A673 (cell line): Measurements from ENCODE around the gene POLA1.

Source experiments
- EZH2 ChIP-seq: fragments of 200-600 bp; sonication (generic); IDR thresholded peaks from 2 replicates; pipeline ENCODE4 v1.6.1; 2017; ENCODE audit warnings: borderline replicate concordance, low read depth, mild to moderate bottlenecking, mixed read lengths, antibody characterized with exemption, low read length; ENCODE audit not compliant: poor library complexity, severe bottlenecking
- TF ChIP-seq, protein P1 (sequence below): fragments of 300-800, 200-600 bp; sonication (generic); conservative IDR thresholded peaks from 2 replicates; pipeline ENCODE4 v1.5.1; 2017; ENCODE audit warnings: low read depth, mild to moderate bottlenecking, antibody characterized with exemption, low read length, moderate library complexity, mixed read lengths

DNA sequence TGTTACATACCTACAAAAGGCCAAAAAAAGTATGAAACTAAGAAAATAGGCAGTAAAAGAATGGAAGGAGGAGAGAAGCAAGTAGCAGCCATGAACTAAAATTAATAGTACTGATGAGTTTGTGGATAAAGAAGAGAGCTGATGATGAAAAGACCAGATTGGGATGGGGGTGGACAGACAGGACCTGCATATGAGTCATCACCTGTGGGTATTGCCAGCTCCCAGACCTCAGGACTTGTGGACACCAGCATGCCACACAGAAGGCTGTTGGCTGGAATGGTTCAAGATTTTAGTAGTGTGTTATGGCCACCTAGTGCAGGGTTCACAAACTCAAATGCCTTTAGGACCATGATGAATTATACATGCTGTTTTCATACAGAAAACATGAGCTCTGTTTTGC is 263.1 kb downstream of the POLA1 start:
- TF ChIP-seq EZH2: no peak
- TF ChIP-seq, protein P1, sequence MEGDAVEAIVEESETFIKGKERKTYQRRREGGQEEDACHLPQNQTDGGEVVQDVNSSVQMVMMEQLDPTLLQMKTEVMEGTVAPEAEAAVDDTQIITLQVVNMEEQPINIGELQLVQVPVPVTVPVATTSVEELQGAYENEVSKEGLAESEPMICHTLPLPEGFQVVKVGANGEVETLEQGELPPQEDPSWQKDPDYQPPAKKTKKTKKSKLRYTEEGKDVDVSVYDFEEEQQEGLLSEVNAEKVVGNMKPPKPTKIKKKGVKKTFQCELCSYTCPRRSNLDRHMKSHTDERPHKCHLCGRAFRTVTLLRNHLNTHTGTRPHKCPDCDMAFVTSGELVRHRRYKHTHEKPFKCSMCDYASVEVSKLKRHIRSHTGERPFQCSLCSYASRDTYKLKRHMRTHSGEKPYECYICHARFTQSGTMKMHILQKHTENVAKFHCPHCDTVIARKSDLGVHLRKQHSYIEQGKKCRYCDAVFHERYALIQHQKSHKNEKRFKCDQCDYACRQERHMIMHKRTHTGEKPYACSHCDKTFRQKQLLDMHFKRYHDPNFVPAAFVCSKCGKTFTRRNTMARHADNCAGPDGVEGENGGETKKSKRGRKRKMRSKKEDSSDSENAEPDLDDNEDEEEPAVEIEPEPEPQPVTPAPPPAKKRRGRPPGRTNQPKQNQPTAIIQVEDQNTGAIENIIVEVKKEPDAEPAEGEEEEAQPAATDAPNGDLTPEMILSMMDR: no peak
